ENCODE data around the gene FBXL14.

Gene FBXL14

DNA sequence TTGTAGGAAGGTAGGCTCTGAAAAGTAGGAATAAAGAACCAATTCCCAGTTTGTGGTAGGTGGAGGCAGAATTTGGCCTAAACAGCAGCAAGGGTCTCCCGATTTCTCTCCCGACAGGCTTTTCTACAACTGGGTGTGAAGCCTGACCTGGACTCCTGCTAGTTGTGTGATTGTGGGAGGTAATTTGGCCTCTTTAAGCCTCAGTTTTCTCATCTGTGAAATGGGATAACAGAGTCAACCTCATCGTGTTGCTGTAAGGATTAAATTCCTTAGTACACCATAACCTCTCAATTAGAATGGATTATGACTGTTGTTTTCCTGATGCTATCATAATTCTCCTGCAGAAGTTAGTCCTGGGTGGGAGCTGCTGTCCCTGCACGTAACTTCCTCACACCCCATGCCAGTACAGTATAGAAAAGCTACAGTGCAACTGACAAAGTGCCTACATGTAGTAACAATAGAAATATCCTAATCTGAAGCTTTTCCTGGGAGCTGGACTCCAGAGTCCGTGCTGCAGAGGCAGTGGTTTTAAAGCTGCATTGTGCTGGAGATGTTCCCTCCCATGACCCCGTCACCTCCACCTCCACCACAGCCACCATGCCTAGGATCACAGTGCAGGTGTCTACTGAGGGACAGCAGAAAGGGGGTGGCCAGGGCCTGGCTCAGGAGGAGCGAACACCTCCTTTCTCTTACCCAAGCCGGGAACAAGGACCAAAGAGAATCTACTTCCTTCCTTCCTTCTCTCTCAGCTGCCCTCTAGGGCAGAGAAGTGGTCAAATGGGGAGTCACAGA is 76.5 kb downstream of the FBXL14 start:
- H3K79me2 ChIP-seq (ENCODE audit: low read length) = no peaks in the 10 kb centered on the region
- H3K9me3 ChIP-seq (replicated peaks; ENCODE audit: insufficient read depth, low read length) = no peaks in the 10 kb centered on the region
- no peak overlapping the region for H3K4me3 ChIP-seq (ENCODE audit: low read length)
- DNase-seq = no peak
- no peak overlapping the region for H3K27ac ChIP-seq (ENCODE audit: low read length)
- no peaks in the 10 kb centered on the region for H3K9me2 ChIP-seq (replicated peaks; ENCODE audit: insufficient read depth, low read length)
- no peak overlapping the region for H3K9ac ChIP-seq (ENCODE audit: low read length)
- H3F3A ChIP-seq (ENCODE audit: insufficient read depth, low read length) = no peaks in the 10 kb centered on the region
- no peak overlapping the region for H2AFZ ChIP-seq (ENCODE audit: low read length)
- H3K36me3 ChIP-seq (replicated peaks; ENCODE audit: insufficient read depth, low read length) = no peaks in the 10 kb centered on the region
- no peak overlapping the region for H3K4me2 ChIP-seq (ENCODE audit: low read depth, low read length)
- TF ChIP-seq, protein P1, sequence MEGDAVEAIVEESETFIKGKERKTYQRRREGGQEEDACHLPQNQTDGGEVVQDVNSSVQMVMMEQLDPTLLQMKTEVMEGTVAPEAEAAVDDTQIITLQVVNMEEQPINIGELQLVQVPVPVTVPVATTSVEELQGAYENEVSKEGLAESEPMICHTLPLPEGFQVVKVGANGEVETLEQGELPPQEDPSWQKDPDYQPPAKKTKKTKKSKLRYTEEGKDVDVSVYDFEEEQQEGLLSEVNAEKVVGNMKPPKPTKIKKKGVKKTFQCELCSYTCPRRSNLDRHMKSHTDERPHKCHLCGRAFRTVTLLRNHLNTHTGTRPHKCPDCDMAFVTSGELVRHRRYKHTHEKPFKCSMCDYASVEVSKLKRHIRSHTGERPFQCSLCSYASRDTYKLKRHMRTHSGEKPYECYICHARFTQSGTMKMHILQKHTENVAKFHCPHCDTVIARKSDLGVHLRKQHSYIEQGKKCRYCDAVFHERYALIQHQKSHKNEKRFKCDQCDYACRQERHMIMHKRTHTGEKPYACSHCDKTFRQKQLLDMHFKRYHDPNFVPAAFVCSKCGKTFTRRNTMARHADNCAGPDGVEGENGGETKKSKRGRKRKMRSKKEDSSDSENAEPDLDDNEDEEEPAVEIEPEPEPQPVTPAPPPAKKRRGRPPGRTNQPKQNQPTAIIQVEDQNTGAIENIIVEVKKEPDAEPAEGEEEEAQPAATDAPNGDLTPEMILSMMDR (IDR thresholded peaks at IDR 0.05; ENCODE audit: low read length) = no peak
- TF ChIP-seq EZH2phosphoT487 (IDR thresholded peaks at IDR 0.05; ENCODE audit: low read length) (no peak), EZH2 (optimal IDR thresholded peaks at IDR 0.05; ENCODE audit: low read depth, low read length) (no peak)
- H4K20me1 ChIP-seq (ENCODE audit: insufficient read depth, low read length) = no peaks in the 10 kb centered on the region
- H3K4me1 ChIP-seq (ENCODE audit: low read length) = no peaks in the 10 kb centered on the region
- no peaks in the 10 kb centered on the region for H3K27me3 ChIP-seq (replicated peaks; ENCODE audit: insufficient read depth, low read length)

DNA sequence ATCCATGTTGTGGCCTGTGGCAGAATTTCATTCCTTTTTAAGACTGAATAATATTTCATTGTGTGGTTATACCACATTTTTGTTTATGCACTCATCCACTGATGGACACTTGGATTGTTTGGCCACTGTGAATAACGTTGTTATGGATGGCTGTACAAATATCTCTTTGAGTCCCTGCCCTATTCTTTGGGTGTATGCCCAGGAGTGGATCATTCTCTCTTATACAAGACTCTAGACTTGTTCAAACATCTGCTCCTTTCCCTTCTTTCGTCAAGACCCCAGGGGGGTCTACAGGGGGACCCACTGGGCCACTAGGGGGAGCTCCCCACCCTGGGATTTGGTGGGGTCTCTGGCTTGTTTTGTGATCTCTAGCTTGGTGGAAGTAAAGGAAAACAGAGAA is 77.4 kb downstream of the FBXL14 start:
- Histone ChIP-seq H3K36me3 (replicated peaks; ENCODE audit: insufficient read depth, low read length) (no peaks in the 10 kb centered on the region), H3K9me3 (replicated peaks; ENCODE audit: insufficient read depth, low read length) (no peaks in the 10 kb centered on the region), H3K9me2 (replicated peaks; ENCODE audit: insufficient read depth, low read length) (no peaks in the 10 kb centered on the region), H3K9ac (ENCODE audit: low read length) (no peak overlapping the region), H3K4me1 (ENCODE audit: low read length) (no peaks in the 10 kb centered on the region), H3K27ac (ENCODE audit: low read length) (no peak overlapping the region), H4K20me1 (ENCODE audit: insufficient read depth, low read length) (no peaks in the 10 kb centered on the region), H3K4me2 (ENCODE audit: low read depth, low read length) (no peak overlapping the region), H3K4me3 (ENCODE audit: low read length) (no peak overlapping the region), H3F3A (ENCODE audit: insufficient read depth, low read length) (no peaks in the 10 kb centered on the region), H2AFZ (ENCODE audit: low read length) (no peak overlapping the region), H3K27me3 (replicated peaks; ENCODE audit: insufficient read depth, low read length) (no peaks in the 10 kb centered on the region), H3K79me2 (ENCODE audit: low read length) (no peaks in the 10 kb centered on the region)
- no peak for DNase-seq
- TF ChIP-seq, protein P1 (IDR thresholded peaks at IDR 0.05; ENCODE audit: low read length) = peak; percentile 64
- TF ChIP-seq EZH2phosphoT487 (IDR thresholded peaks at IDR 0.05; ENCODE audit: low read length) = no peak
